Mucosa of descending colon (tissue), 3 donors: ENCODE results near the gene TNFRSF4. TPM values are rescaled to one million over a fixed set of nuclear protein-coding genes. Genes with fewer than 3 reads are reported as not detected.

Experiments
- ATAC-seq: fragments of 200-7000 bp; cut with Tn5 transposase; one replicate; pipeline ENCODE4 v1.9.1; 2020; ENCODE audit warnings: mild to moderate bottlenecking, moderate library complexity
- DNase-seq, 3 donors: peaks; one replicate each; pipeline ENCODE4 v3.0.0-alpha.2; 2020
- H3K36me3 ChIP-seq: fragments of 200-600 bp; one replicate; pipeline ENCODE4 v1.8.0; 2021; ENCODE audit warnings: low read depth, mild to moderate bottlenecking
- H3K4me1 ChIP-seq: fragments of 200-600 bp; one replicate; pipeline ENCODE4 v1.8.0; 2021; ENCODE audit warnings: low read depth, mild to moderate bottlenecking
- H3K4me3 ChIP-seq: fragments of 200-600 bp; one replicate; pipeline ENCODE4 v1.8.0; 2021; ENCODE audit warnings: mild to moderate bottlenecking
- H3K9me3 ChIP-seq: fragments of 200-600 bp; one replicate; pipeline ENCODE4 v1.8.0; 2021; ENCODE audit warnings: mild to moderate bottlenecking
- CTCF ChIP-seq: fragments of 200-600 bp; IDR thresholded peaks from one replicate; pipeline ENCODE4 v1.8.0; 2022; ENCODE audit warnings: antibody characterized with exemption, mild to moderate bottlenecking
- intact Hi-C, 2 donors: fragments of 100-400 bp; cut with DNase I in 1 of 2; cut with micrococcal nuclease in 1 of 2; formaldehyde crosslinking; loops; one replicate each; pipeline versions ENCODE4 v1.11.0 to v1.11.1; 2022; cut with DNase I, micrococcal nuclease
- total RNA-seq, 3 donors: library from RNA; stranded (reverse); fragmentation: NEBNext Ultra II Directional in 2 of 3; extraction: Animal tissue kit (Norgen Biotek cat#: 25700) in 2 of 3; gene quantifications; one replicate each; pipeline versions ENCODE4 v1.2.1 to v1.2.4, GENCODE V29; 2021 to 2023
- donor health status: DM: no; HTN: no; CAD: no; lungs with moderate emphysema.
- donor health status: DM: no; HTN: no; CAD: no.
- donor health status: DM: no; HTN: yes; CAD: no.

TNFRSF4 gene
- total RNA-seq, 3 donors from 2014 or later = 0.69 to 1.2 (median 0.80) TPM

- intact Hi-C loops = no loop called here
- Histone ChIP-seq H3K9me3 (no peaks in the 10 kb centered on the region), H3K36me3 (no peaks in the 10 kb centered on the region), H3K4me1 (no peaks in the 10 kb centered on the region), H3K4me3 (no peak overlapping the region)
- ATAC-seq (no peak), DNase-seq (peak in 2 of 3 donors; percentile 23 to 38)
- no peak for TF ChIP-seq CTCF
These were observed 31.3 kb downstream of the TNFRSF4 start for GRCh38 chr1:1182491-1183220.

GRCh38 chr1:1181938-1182410 lies 32.0 kb downstream of the TNFRSF4 start:
- H3K36me3 ChIP-seq = no peaks in the 10 kb centered on the region
- DNase-seq (peak in 2 of 3 donors; percentile 20 to 39), ATAC-seq (no peak)
- H3K9me3 ChIP-seq = no peaks in the 10 kb centered on the region
- intact Hi-C loops = no loop called here
- no peak for TF ChIP-seq CTCF
- H3K4me3 ChIP-seq = no peak overlapping the region
- no peaks in the 10 kb centered on the region for H3K4me1 ChIP-seq

GRCh38 chr1:1181129-1181937 lies 32.6 kb downstream of the TNFRSF4 start:
- Histone ChIP-seq H3K4me3 (no peak overlapping the region), H3K9me3 (no peaks in the 10 kb centered on the region), H3K4me1 (no peaks in the 10 kb centered on the region), H3K36me3 (no peaks in the 10 kb centered on the region)
- ATAC-seq = no peak
- TF ChIP-seq CTCF = no peak
- intact Hi-C loops = no loop called here
- DNase-seq = peak in 2 of 3 donors; percentile 18 to 43

- intact Hi-C loops = no loop called here
- DNase-seq = peak in 2 of 3 donors; percentile 16 to 39
- TF ChIP-seq CTCF = no peak
- Histone ChIP-seq H3K4me3 (no peak overlapping the region), H3K36me3 (no peaks in the 10 kb centered on the region), H3K9me3 (no peaks in the 10 kb centered on the region), H3K4me1 (no peaks in the 10 kb centered on the region)
- no peak for ATAC-seq
These were observed 33.7 kb downstream of the TNFRSF4 start for GRCh38 chr1:1179983-1180861.

DNA sequence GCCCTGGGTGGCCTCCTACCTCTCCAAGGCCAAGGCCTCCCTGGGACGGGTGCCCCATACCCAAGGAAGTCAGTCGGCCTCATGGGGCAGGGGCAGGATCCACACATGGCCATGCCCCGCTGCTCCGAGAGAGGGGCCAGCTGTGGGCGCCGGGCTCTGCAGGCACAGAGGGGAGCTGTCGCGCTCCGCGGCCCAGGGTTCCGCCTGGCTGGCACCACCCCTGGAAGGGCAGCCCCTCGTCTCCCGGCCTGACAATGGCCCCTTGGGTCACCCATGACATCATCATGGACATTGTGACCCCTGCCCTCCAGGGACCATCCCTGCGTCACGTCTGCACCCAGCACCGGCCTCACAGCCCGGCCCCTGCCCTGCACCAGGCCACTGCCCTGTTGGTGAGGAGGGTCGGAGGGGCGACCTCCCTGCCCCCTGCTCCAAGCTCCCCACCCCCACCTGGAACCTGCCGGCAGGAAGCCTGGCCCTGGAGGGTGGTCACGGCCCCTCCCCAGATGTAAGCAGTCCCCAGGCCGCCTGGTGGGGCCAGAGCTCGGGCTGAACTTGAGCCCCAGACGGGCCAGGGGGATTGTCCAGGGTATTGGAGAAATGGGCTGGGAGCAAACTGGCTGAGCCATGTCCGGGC lies 34.5 kb downstream of the TNFRSF4 start:
- H3K4me1 ChIP-seq = no peaks in the 10 kb centered on the region
- ATAC-seq (no peak), DNase-seq (peak in 2 of 3 donors; percentile 22 to 40)
- no peaks in the 10 kb centered on the region for H3K9me3 ChIP-seq
- TF ChIP-seq CTCF = no peak
- intact Hi-C loops = no loop called here
- H3K36me3 ChIP-seq = no peaks in the 10 kb centered on the region
- no peak overlapping the region for H3K4me3 ChIP-seq
